ENCODE data around the gene ARID5A. TPM values are rescaled to one million over a fixed set of nuclear protein-coding genes. Genes with fewer than 3 reads are reported as not detected.

Gene ARID5A
- total RNA-seq, 1 experiment from 2014 or later, result 20.7 TPM

DNA sequence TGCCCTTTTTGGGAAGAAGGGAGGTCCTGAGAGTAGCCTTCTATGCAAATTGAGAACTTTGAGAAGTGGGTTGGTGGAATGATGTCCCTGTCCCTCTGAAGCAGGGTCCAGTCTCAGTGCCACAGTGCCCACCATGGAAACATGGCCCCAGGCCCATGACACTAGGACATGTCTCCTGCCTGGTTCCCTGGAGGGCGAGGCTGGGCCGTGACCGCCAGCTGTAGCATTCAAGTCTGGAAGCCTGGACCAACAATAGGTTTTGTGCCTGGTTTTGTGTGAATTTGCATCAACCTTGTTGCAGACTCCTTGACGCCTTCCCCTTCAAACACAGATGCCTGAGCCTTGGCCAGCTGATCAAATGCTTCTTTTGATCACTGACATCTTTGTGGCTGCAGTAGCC, 27.5 kb downstream of the ARID5A start:
- H3K4me3 ChIP-seq (ENCODE audit: insufficient read depth, low read depth, low read length), result no peak overlapping the region
- H3K36me3 ChIP-seq (replicated peaks; ENCODE audit: control insufficient read depth, insufficient read depth, low read length), result no peaks in the 10 kb centered on the region
- H3K27me3 ChIP-seq (ENCODE audit: control insufficient read depth, insufficient read depth, low read length), result no peaks in the 10 kb centered on the region
- no peak for DNase-seq

DNA sequence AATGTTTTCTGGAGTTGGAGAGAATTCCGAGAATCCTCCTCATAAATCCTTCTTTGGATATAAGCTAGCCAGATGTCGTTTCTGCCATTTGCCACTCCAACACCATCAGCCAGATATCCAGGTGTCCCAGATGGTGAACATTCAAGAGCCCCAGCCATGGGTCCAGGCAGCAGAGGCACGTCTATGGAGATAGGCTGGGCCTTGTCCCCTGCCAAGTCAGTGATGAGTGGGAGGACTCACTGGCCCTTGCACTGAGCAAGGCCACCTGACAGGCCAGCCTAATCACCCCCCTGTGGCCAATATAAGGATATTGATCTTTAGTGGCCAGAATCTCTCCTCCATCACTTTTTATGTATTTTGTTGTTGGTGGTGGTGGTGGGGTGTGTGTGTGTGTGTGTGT, 28.0 kb downstream of the ARID5A start:
- Histone ChIP-seq H3K36me3 (replicated peaks; ENCODE audit: control insufficient read depth, insufficient read depth, low read length) (no peaks in the 10 kb centered on the region), H3K27me3 (ENCODE audit: control insufficient read depth, insufficient read depth, low read length) (no peaks in the 10 kb centered on the region), H3K4me3 (ENCODE audit: insufficient read depth, low read depth, low read length) (no peak overlapping the region)
- DNase-seq, result no peak

DNA sequence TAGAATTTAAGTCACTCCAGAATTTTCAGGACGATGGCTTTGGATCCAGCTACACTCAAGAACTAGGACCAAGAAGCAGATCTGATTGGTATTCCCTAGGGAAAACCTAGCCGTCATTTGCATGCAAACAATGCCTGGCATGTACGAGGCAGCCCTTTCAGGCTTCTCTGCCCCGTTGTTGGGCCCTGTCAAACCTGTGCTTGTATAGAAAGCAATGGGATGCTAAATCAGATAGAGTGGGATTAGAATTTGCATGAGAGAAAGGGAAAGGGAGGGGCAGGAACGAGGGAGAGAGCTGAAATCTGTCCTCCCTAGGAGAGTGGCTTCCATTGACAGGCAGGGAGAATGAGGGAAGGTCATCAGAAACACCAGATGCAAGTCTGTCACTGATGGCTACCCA, 28.6 kb downstream of the ARID5A start:
- peak; percentile 78 for DNase-seq
- H3K27me3 ChIP-seq (ENCODE audit: control insufficient read depth, insufficient read depth, low read length), result no peaks in the 10 kb centered on the region

DNA sequence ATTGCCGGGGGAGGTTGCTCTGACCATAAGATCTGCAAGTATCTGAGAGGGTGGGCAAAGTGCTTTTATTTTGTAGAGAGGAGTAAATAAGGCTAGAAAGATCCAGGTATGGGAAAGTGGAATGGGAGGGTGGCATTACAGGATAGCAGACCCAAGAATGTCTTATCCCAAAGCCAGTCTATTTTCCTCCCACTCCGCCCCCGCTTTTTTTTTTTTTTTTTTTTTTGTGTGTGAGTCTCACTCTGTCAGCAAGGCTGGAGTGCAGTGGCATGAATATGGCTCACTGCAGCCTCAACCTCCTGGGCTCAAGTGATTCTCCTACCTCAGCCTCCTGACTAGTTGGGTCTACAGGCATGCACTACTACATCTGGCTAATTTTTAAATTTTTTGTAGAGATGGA, 31.5 kb downstream of the ARID5A start:
- DNase-seq, result no peak
- Histone ChIP-seq H3K4me3 (ENCODE audit: insufficient read depth, low read depth, low read length) (no peak overlapping the region), H3K27me3 (ENCODE audit: control insufficient read depth, insufficient read depth, low read length) (no peaks in the 10 kb centered on the region), H3K36me3 (replicated peaks; ENCODE audit: control insufficient read depth, insufficient read depth, low read length) (no peaks in the 10 kb centered on the region)

More for the DNA sequence above, 28.6 kb downstream of the ARID5A start:
- H3K4me3 ChIP-seq (ENCODE audit: insufficient read depth, low read depth, low read length), result no peak overlapping the region
- no peaks in the 10 kb centered on the region for H3K36me3 ChIP-seq (replicated peaks; ENCODE audit: control insufficient read depth, insufficient read depth, low read length)

DNA sequence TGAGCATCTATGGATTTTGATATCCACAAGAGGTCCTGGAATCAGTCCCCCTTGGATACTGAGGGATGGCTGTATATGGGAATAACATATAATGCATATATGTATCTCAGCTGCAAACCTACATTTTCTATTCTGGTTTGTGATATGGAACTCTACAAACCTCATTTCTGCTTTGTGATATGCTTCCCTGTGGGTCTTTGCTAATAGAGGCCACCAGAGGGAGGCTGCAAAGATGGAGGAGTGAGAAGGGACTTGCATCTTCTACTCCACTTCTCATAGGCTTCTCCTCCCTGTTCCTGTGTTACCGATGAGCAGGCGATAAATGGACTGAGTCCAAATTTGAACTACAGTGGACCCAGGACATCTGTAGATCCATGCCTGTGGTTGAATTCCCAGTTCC, 37.8 kb downstream of the ARID5A start:
- DNase-seq, result no peak
- Histone ChIP-seq H3K4me3 (ENCODE audit: insufficient read depth, low read depth, low read length) (no peak overlapping the region), H3K27me3 (ENCODE audit: control insufficient read depth, insufficient read depth, low read length) (no peaks in the 10 kb centered on the region), H3K36me3 (replicated peaks; ENCODE audit: control insufficient read depth, insufficient read depth, low read length) (no peaks in the 10 kb centered on the region)

- DNase-seq, result no peak
- Histone ChIP-seq H3K27me3 (ENCODE audit: control insufficient read depth, insufficient read depth, low read length) (no peaks in the 10 kb centered on the region), H3K4me3 (ENCODE audit: insufficient read depth, low read depth, low read length) (no peak overlapping the region), H3K36me3 (replicated peaks; ENCODE audit: control insufficient read depth, insufficient read depth, low read length) (no peaks in the 10 kb centered on the region)
Observed at GRCh38 chr2:96575785-96576456, 39.4 kb downstream of the ARID5A start.

GRCh38 chr2:96577501-96577900, 40.9 kb downstream of the ARID5A start:
- Histone ChIP-seq H3K4me3 (ENCODE audit: insufficient read depth, low read depth, low read length) (no peak overlapping the region), H3K36me3 (replicated peaks; ENCODE audit: control insufficient read depth, insufficient read depth, low read length) (no peaks in the 10 kb centered on the region), H3K27me3 (ENCODE audit: control insufficient read depth, insufficient read depth, low read length) (no peaks in the 10 kb centered on the region)
- no peak for DNase-seq

DNA sequence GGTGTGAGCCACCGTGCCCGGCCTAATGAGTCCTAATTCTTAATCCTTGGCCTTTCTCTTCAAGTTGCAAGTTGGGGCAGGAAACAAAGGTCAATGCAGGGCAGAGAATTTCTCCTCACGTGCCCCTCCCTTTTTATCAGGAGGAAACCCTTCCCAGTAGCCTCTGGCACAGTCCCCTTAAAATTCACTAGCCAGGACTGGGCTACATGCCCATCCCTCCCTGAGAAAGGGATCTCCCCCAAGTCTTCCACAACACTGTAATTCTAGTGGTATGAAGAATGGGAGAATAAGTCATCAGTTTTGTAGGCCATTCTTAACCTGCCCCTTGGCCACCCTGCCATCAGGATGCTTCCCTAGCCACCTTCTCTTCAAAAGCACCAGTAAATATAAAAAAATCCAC, 42.2 kb downstream of the ARID5A start:
- Histone ChIP-seq H3K4me3 (ENCODE audit: insufficient read depth, low read depth, low read length) (no peak overlapping the region), H3K36me3 (replicated peaks; ENCODE audit: control insufficient read depth, insufficient read depth, low read length) (no peaks in the 10 kb centered on the region), H3K27me3 (ENCODE audit: control insufficient read depth, insufficient read depth, low read length) (no peaks in the 10 kb centered on the region)
- no peak for DNase-seq

- no peak overlapping the region for H3K4me3 ChIP-seq (ENCODE audit: insufficient read depth, low read depth, low read length)
- no peaks in the 10 kb centered on the region for H3K27me3 ChIP-seq (ENCODE audit: control insufficient read depth, insufficient read depth, low read length)
- DNase-seq, result no peak
- no peaks in the 10 kb centered on the region for H3K36me3 ChIP-seq (replicated peaks; ENCODE audit: control insufficient read depth, insufficient read depth, low read length)
Observed at GRCh38 chr2:96579422-96579821, 42.9 kb downstream of the ARID5A start.

- DNase-seq, result peak; percentile 58
- Histone ChIP-seq H3K4me3 (ENCODE audit: insufficient read depth, low read depth, low read length) (no peak overlapping the region), H3K27me3 (ENCODE audit: control insufficient read depth, insufficient read depth, low read length) (no peaks in the 10 kb centered on the region), H3K36me3 (replicated peaks; ENCODE audit: control insufficient read depth, insufficient read depth, low read length) (no peaks in the 10 kb centered on the region)
Observed at GRCh38 chr2:96580771-96581170, 44.2 kb downstream of the ARID5A start.

DNA sequence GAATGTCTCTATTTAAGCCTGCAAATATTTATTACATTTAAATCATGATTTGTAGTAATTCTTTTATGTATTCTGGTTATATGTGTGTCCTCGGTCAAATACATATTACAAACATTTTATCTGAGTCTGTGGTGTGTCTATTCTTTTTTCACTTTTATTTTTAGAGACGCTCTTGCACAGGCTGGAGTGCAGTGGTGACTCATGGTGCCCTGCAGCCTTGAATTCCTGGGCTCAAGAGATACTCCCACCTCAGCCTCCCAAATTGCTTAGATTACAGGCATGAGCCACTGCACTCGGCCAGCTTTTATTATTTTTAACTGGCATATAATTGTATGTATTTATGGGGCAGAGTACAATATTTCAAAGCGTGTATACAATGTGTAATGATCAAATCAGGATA, 47.5 kb downstream of the ARID5A start:
- Histone ChIP-seq H3K4me3 (ENCODE audit: insufficient read depth, low read depth, low read length) (no peak overlapping the region), H3K36me3 (replicated peaks; ENCODE audit: control insufficient read depth, insufficient read depth, low read length) (no peaks in the 10 kb centered on the region), H3K27me3 (ENCODE audit: control insufficient read depth, insufficient read depth, low read length) (no peaks in the 10 kb centered on the region)
- DNase-seq, result no peak

- Histone ChIP-seq H3K4me3 (ENCODE audit: insufficient read depth, low read depth, low read length) (no peak overlapping the region), H3K27me3 (ENCODE audit: control insufficient read depth, insufficient read depth, low read length) (no peaks in the 10 kb centered on the region), H3K36me3 (replicated peaks; ENCODE audit: control insufficient read depth, insufficient read depth, low read length) (peaks cover under 1% of the 10 kb centered on the region)
- DNase-seq, result no peak
Observed at GRCh38 chr2:96587843-96588242, 51.3 kb downstream of the ARID5A start.

GRCh38 chr2:96591054-96591453, 54.5 kb downstream of the ARID5A start:
- H3K27me3 ChIP-seq (ENCODE audit: control insufficient read depth, insufficient read depth, low read length), result no peaks in the 10 kb centered on the region
- no peak overlapping the region for H3K4me3 ChIP-seq (ENCODE audit: insufficient read depth, low read depth, low read length)
- peaks cover 15% of the 10 kb centered on the region for H3K36me3 ChIP-seq (replicated peaks; ENCODE audit: control insufficient read depth, insufficient read depth, low read length)
- DNase-seq, result no peak

GRCh38 chr2:96591494-96591893, 54.9 kb downstream of the ARID5A start:
- Histone ChIP-seq H3K36me3 (replicated peaks; ENCODE audit: control insufficient read depth, insufficient read depth, low read length) (peaks cover 16% of the 10 kb centered on the region), H3K4me3 (ENCODE audit: insufficient read depth, low read depth, low read length) (no peak overlapping the region), H3K27me3 (ENCODE audit: control insufficient read depth, insufficient read depth, low read length) (no peaks in the 10 kb centered on the region)
- no peak for DNase-seq

GRCh38 chr2:96594282-96594681, 57.7 kb downstream of the ARID5A start:
- Histone ChIP-seq H3K27me3 (ENCODE audit: control insufficient read depth, insufficient read depth, low read length) (no peaks in the 10 kb centered on the region), H3K4me3 (ENCODE audit: insufficient read depth, low read depth, low read length) (no peak overlapping the region), H3K36me3 (replicated peaks; ENCODE audit: control insufficient read depth, insufficient read depth, low read length) (peaks cover 16% of the 10 kb centered on the region)
- no peak for DNase-seq

DNA sequence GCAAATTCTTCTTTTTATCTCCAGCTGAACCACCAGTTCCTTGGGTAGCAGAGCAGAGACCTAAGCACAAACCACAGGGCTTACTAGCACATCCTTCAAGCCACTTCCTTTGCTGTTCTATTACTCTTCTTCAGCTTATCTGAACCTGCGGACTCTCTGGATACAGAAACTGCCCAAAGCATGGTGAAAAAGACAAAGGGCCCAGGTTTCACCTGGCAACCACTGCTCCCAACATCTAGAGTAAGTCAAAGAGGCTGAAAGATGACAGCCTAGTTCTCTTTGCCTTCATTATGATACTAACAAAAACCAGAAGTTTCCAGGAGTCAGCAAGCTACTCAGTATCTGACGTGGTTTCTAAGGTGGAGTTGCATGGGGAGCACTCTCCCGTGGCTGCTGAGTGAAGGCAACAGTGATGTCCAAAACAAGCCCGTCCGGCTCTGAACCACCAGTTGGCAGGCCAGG, 58.2 kb downstream of the ARID5A start:
- Histone ChIP-seq H3K27me3 (ENCODE audit: control insufficient read depth, insufficient read depth, low read length) (no peaks in the 10 kb centered on the region), H3K4me3 (ENCODE audit: insufficient read depth, low read depth, low read length) (no peak overlapping the region), H3K36me3 (replicated peaks; ENCODE audit: control insufficient read depth, insufficient read depth, low read length) (peaks cover 16% of the 10 kb centered on the region)
- no peak for DNase-seq
